Stimulated activated CD8-positive, alpha-beta memory T cell treated with anti-CD3 and anti-CD28 coated beads, Interleukin-4, amount 100 ng/mL, for 1 hour (primary cell): ENCODE results near the gene ENOX1.

Experiments used
- DNase-seq, 2 donors: peaks; one replicate each; pipeline ENCODE4 v3.0.0-alpha.2; 2020; ENCODE audit warnings: low read depth in 2 of 2, low spot score in 1 of 2

ENOX1 gene

GRCh38 chr13:43785650-43786471 lies 911 bp downstream of the ENOX1 start:
- DNase-seq = no peak

- DNase-seq = no peak
These were observed 1.5 kb downstream of the ENOX1 start for GRCh38 chr13:43785261-43785649.

DNA sequence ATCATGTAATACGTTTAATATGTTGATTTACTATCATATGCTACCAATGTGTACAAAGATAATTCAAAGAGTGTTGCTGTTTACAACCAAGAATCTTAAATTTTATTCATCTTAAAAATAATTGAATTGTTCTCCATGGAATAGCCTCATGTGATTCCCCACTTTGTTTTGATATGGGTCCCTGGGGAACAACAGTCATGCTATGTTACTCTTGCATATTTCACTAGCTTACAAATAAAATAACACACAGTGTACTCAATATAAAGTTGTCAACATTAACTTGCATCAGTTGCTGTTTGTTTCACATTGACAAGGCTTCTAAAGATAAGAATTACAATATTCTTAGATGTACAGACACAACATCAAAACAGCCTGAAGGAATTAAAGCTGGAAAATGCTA lies 2.3 kb downstream of the ENOX1 start:
- no peak for DNase-seq

GRCh38 chr13:43783820-43784219 lies 3.0 kb downstream of the ENOX1 start:
- no peak for DNase-seq

DNA sequence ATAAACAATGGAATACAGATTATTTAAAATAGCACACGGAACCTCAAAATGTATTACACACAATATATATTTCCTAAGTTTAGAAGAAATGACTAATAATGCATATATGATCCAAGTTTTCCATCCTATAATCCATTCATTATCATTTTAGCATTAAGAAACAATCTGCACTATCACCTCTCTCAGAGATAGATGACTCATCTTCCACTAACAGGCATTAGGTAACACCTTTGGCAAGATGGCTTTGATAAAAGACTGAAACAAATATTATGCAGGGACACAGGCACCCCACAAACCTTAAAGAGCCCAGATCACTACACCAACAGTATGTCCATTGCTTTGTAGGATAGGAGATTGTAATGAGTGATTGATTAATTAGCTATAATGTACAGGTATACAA lies 4.1 kb downstream of the ENOX1 start:
- no peak for DNase-seq

- no peak for DNase-seq
These were observed 6.1 kb downstream of the ENOX1 start for GRCh38 chr13:43780666-43781065.

GRCh38 chr13:43776501-43777079 lies 10.2 kb downstream of the ENOX1 start:
- no peak for DNase-seq

GRCh38 chr13:43776006-43776405 lies 10.8 kb downstream of the ENOX1 start:
- DNase-seq = no peak

DNA sequence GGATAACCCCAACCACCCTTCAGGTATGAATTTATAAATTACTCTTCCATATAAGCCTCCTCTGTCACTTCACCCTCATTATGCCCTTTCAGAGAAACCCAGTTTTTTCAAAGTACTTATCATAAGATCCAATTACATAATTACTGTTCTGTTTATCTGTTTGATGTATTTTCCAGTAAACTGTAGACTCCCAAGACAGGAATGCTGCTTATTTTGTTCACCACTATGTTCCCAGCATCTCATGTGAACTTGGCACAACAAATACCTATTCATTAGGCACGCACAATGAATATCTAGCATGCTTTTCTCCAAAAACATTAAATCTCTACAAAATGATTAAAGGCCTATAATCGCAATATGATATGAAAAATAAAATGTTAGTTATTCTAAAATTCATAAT lies 13.2 kb downstream of the ENOX1 start:
- no peak for DNase-seq

GRCh38 chr13:43770871-43771270 lies 15.9 kb downstream of the ENOX1 start:
- no peak for DNase-seq

- no peak for DNase-seq
These were observed 17.2 kb downstream of the ENOX1 start for GRCh38 chr13:43769529-43769928.

DNA sequence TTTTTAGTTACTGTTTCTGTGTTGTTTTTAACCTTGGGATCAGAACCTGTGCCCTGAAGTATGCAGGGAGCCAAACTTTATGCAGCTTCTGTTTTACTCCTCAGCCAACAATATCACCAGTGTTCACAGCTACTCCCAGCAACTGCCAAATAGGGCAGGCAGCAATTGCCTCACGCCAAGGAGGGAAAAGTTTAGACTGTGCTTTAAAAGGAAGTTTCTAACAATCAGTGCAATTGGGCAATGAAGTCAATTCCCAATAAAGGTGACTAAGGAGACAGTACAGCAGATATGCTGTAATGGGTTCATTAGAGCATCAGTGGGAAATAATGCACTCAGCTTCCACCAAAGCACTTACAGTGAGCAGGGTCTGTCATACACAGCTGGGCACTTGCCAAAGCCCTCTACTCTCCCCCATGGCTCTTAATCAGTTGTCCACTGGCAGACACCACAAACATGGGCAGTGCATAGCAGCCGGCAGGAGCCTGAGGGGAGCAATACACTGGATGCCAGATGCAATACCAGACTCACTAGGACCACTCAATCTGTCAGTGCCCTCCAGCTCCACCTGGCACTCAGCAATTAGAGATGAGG lies 19.3 kb downstream of the ENOX1 start:
- DNase-seq = no peak

DNA sequence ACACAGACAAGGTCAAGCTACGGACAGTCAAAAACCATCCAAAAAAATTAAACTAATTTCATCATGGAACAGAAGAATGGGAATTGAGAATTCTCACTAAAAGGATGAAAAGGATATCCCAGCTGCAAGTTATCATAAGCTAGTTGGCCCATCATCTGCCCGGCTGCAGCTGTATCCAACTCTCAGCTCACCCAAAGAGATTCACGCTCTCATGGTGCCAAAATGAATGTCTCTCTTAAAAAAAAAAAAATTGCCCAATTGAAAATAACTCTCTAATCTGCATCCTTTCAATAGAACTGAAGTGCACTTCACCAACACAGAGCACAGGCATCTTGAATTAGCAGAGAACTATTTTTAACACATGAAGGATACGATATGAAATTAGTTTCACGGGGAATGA lies 20.0 kb downstream of the ENOX1 start:
- DNase-seq = no peak

DNA sequence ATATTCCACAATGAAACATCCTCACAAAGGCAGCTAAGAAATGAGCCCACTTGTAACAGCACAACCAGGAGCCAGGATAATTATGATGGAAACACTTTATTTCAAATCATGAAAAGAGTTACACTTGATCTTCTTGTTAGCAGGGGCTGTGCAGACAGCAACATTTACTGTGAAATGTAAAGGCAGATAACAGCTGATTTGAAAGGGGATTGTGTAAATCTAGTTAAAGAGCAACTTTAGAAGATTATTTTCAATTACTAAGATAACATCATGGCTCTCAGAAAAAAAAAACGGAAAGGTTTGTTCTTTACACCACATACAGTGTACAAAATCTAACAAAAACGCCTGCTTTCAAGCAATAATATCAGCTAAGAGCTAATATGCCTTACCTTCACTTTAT lies 22.4 kb downstream of the ENOX1 start:
- DNase-seq = no peak

DNA sequence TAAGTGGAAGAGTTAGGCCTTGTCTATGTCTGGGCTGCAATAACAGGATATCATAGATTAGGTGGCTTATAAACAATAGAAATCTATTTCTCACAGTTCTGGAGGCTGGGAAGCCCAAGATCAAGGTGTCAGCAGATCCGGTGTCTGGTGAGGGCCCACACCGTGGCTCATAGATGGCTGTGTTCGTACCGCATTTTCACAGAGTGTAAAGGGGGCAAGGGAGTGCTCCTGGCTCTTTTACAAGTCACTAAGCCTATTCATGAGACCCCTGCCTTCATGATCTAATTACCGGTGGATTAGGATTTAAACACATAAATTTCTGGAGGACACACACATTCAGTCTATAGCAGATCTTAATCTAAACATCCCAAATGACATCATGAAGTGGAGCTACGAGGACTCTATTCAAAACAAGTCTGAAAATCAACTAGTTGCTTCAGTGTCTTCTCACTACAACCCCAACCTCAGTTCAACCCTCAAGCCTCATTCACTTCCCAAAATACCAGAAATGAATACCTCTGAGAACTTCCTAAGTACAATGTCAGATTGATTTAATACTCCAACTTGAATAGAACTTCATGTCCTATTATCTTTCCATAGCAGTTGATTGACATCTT lies 23.5 kb downstream of the ENOX1 start:
- no peak for DNase-seq

- no peak for DNase-seq
These were observed 25.0 kb downstream of the ENOX1 start for GRCh38 chr13:43761616-43762315.

GRCh38 chr13:43760257-43760656 lies 26.5 kb downstream of the ENOX1 start:
- no peak for DNase-seq

DNA sequence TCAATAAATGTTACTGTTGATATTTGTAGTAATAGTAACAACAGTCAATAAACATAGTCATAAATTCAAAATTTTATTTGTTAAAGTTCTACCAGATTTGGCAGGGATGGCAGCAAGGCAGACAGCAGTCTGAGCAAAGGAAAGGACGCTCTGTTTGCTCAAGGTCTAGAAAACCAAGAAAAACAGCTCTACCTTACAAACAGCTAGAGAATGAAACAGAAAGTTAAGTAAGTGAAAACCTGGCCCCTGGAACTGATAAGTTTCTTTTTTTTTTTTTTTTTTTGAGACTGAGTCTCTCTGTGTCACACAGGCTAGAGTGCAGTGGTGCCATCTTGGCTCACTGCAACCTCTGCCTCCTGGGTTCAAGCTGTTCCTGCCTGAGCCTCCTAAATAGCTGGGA lies 27.9 kb downstream of the ENOX1 start:
- DNase-seq = no peak

DNA sequence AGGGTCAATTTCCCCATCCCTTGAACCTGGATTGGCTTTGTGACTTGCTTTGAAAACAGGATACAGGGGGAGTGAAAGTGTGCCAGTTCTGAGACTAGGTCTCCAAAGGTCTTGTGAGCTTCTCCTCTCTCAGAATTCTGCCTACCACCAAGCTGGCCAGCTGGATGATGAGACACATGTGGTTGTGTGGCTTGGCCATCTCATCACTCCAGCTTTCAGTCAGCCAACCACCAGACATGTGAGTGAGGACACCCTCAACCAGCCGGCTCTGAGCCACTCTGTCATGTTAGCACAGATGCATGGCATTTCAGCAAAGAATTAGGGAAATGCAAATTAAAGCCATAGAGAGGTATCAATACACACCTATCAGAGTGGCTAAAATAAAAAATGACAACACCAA lies 29.5 kb downstream of the ENOX1 start:
- DNase-seq = no peak

DNA sequence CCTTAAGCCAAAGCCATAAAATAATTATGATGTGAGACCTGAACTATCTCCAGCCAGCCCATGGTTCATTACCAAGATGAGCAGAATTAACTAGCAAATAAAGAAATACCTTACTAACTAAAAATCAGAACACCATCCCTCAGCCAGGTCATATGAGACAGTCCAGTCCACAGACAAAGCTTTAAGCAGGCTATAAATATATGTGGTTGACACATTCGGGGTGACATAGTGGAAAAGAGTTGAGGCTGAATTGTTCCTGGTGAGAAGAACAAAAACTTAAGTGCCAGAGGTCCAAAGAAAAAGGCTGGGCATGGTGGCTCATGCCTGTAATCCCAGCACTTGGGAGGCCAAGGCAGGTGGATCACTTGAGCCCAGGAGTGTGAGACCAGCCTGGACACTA lies 30.9 kb downstream of the ENOX1 start:
- no peak for DNase-seq

GRCh38 chr13:43751624-43752023 lies 35.1 kb downstream of the ENOX1 start:
- no peak for DNase-seq

- no peak for DNase-seq
These were observed 37.3 kb downstream of the ENOX1 start for GRCh38 chr13:43749503-43749902.
